Loucy (cell line): ENCODE data around the gene ST6GAL1.
"Not testable (repeated sequence)": the region's sequence is repeated elsewhere in the genome, so short reads cannot be mapped to it uniquely, and the experiment has no call there.

Experiments used
- H2AFZ ChIP-seq: fragments of 200-600 bp; sonication (generic); 2 replicates; pipeline ENCODE4 v1.6.0; 2016; ENCODE audit warnings: antibody characterized with exemption, mild to moderate bottlenecking, low read length, moderate library complexity
- H3F3A ChIP-seq: fragments of 200-600 bp; 2 replicates; pipeline ENCODE4 v1.6.0; 2016; ENCODE audit warnings: antibody characterized with exemption, low read depth, mild to moderate bottlenecking
- H3K27me3 ChIP-seq: fragments of 200-600 bp; sonication (generic); 2 replicates; pipeline ENCODE4 v1.6.1; 2014; ENCODE audit warnings: low read length, mild to moderate bottlenecking; ENCODE audit not compliant: insufficient read depth, poor library complexity, severe bottlenecking
- H3K36me3 ChIP-seq: fragments of 200-600 bp; sonication (generic); 2 replicates; pipeline ENCODE4 v1.6.1; 2016; ENCODE audit warnings: low read length; ENCODE audit not compliant: insufficient read depth
- H3K4me1 ChIP-seq: fragments of 200-600 bp; sonication (generic); 2 replicates; pipeline ENCODE4 v1.5.1; 2014; ENCODE audit warnings: low read length, mild to moderate bottlenecking; ENCODE audit not compliant: insufficient read depth, poor library complexity, severe bottlenecking
- H3K4me2 ChIP-seq: fragments of 200-600 bp; sonication (generic); 2 replicates; pipeline ENCODE4 v1.6.0; 2014; ENCODE audit warnings: antibody characterized with exemption, low read length, low read depth, mild to moderate bottlenecking; ENCODE audit not compliant: poor library complexity, severe bottlenecking
- H3K4me3 ChIP-seq: fragments of 200-600 bp; sonication (generic); 2 replicates; pipeline ENCODE4 v1.5.1; 2014; ENCODE audit warnings: low read length, mild to moderate bottlenecking, mixed read lengths; ENCODE audit not compliant: poor library complexity, severe bottlenecking
- H3K79me2 ChIP-seq: fragments of 200-600 bp; sonication (generic); 2 replicates; pipeline ENCODE4 v1.6.1; 2014; ENCODE audit warnings: low read length; ENCODE audit not compliant: insufficient read depth
- H3K9ac ChIP-seq: fragments of 200-600 bp; sonication (generic); 2 replicates; pipeline ENCODE4 v1.6.0; 2014; ENCODE audit warnings: mild to moderate bottlenecking, low read depth, low read length, moderate library complexity; ENCODE audit not compliant: poor library complexity, severe bottlenecking
- H3K9me2 ChIP-seq: fragments of 200-600 bp; sonication (generic); replicated peaks from 2 replicates; pipeline ENCODE4 v1.6.1; 2016; ENCODE audit warnings: low read depth, low read length, mixed read lengths
- H3K9me3 ChIP-seq: fragments of 200-600 bp; sonication (generic); 2 replicates; pipeline ENCODE4 v1.6.1; 2014; ENCODE audit warnings: mild to moderate bottlenecking, antibody characterized with exemption, low read length, low read depth; ENCODE audit not compliant: insufficient read depth
- H4K20me1 ChIP-seq: fragments of 200-600 bp; sonication (generic); 2 replicates; pipeline ENCODE4 v1.6.0; 2014; ENCODE audit warnings: antibody characterized with exemption, low read length, mild to moderate bottlenecking; ENCODE audit not compliant: insufficient read depth, poor library complexity, severe bottlenecking
- EZH2phosphoT487 ChIP-seq: fragments of 200-600 bp; IDR thresholded peaks from 2 replicates; pipeline ENCODE4 v1.6.1; 2018; ENCODE audit warnings: antibody characterized with exemption, mild to moderate bottlenecking, moderate library complexity, borderline replicate concordance
- TF ChIP-seq, protein P1 (sequence below): fragments of 200-600 bp; sonication (generic); conservative IDR thresholded peaks from 2 replicates; pipeline ENCODE4 v1.5.1; 2014; ENCODE audit warnings: mild to moderate bottlenecking, antibody characterized with exemption, low read length

The ST6GAL1 gene

DNA sequence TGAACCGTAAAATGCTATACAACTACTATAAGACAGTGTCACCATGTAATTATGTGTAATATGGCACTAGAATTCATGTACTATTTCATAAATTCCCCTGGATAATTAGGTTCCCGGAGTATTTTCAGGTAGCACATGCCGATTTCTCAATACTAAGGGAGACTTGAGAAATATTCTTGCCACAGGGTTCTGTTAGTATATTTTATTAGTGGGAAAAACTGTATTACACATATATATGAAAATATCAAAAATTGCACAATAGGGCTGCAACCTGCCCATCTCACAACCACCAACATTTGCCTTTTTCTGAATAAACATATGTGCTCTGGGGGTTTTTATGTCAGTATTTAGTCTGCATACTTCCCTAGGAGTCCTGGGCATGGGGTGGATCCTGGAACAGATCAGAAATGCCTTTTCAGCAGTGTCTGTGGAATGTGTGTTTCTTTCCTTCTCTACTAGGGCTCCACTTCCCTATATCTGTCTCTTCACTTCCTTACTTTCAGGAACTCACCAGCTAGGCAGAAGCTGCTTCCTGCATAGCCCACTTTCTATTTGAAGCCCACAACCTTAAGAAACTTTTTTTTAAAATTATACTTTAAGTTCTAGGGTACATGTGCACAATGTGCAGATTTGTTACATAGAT lies 121.5 kb downstream of the ST6GAL1 start:
- peaks cover 15% of the 10 kb centered on the region; the same call in 1 of the 2 replicates for H3K36me3 ChIP-seq

GRCh38 chr3:187052427-187052826 lies 122.1 kb downstream of the ST6GAL1 start:
- not testable (repeated sequence) for H3K9me3 ChIP-seq, H3K27me3 ChIP-seq, H3F3A ChIP-seq, H4K20me1 ChIP-seq, H3K9me2 ChIP-seq, H2AFZ ChIP-seq, H3K4me2 ChIP-seq, H3K9ac ChIP-seq, H3K4me1 ChIP-seq, H3K4me3 ChIP-seq, H3K79me2 ChIP-seq
- peaks cover 19% of the 10 kb centered on the region; the same call in 1 of the 2 replicates for H3K36me3 ChIP-seq

More for the DNA sequence above, 121.5 kb downstream of the ST6GAL1 start:
- no peaks in the 10 kb centered on the region for H3K79me2 ChIP-seq
- no peaks in the 10 kb centered on the region for H3K27me3 ChIP-seq
- no peaks in the 10 kb centered on the region for H4K20me1 ChIP-seq
- no peak overlapping the region for H2AFZ ChIP-seq
- no peak overlapping the region for H3K4me3 ChIP-seq
- H3K9me2 ChIP-seq, result no peaks in the 10 kb centered on the region
- H3K9ac ChIP-seq, result no peak overlapping the region
- TF ChIP-seq EZH2phosphoT487, result no peak
- TF ChIP-seq, protein P1, sequence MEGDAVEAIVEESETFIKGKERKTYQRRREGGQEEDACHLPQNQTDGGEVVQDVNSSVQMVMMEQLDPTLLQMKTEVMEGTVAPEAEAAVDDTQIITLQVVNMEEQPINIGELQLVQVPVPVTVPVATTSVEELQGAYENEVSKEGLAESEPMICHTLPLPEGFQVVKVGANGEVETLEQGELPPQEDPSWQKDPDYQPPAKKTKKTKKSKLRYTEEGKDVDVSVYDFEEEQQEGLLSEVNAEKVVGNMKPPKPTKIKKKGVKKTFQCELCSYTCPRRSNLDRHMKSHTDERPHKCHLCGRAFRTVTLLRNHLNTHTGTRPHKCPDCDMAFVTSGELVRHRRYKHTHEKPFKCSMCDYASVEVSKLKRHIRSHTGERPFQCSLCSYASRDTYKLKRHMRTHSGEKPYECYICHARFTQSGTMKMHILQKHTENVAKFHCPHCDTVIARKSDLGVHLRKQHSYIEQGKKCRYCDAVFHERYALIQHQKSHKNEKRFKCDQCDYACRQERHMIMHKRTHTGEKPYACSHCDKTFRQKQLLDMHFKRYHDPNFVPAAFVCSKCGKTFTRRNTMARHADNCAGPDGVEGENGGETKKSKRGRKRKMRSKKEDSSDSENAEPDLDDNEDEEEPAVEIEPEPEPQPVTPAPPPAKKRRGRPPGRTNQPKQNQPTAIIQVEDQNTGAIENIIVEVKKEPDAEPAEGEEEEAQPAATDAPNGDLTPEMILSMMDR, result no peak
- no peaks in the 10 kb centered on the region for H3K9me3 ChIP-seq
- no peaks in the 10 kb centered on the region for H3F3A ChIP-seq
- H3K4me1 ChIP-seq, result no peaks in the 10 kb centered on the region
- H3K4me2 ChIP-seq, result no peak overlapping the region

GRCh38 chr3:187054433-187054832 lies 124.1 kb downstream of the ST6GAL1 start:
- not testable (repeated sequence) for H3K9me3 ChIP-seq, H3K79me2 ChIP-seq, H3K4me1 ChIP-seq, H3F3A ChIP-seq, H3K4me2 ChIP-seq, H4K20me1 ChIP-seq, H3K9me2 ChIP-seq, H3K9ac ChIP-seq, H3K27me3 ChIP-seq, H2AFZ ChIP-seq, H3K4me3 ChIP-seq
- H3K36me3 ChIP-seq, result peaks cover 32% of the 10 kb centered on the region

- H2AFZ ChIP-seq, H3K27me3 ChIP-seq, H3K79me2 ChIP-seq, H3K4me1 ChIP-seq, H3K9me2 ChIP-seq, H3K4me3 ChIP-seq, H3K4me2 ChIP-seq, H4K20me1 ChIP-seq, H3K9me3 ChIP-seq, H3F3A ChIP-seq, H3K9ac ChIP-seq: not testable (repeated sequence)
- peaks cover 24% of the 10 kb centered on the region for H3K36me3 ChIP-seq
Observed at GRCh38 chr3:187057803-187058202, 127.5 kb downstream of the ST6GAL1 start.
